Epithelial cell of esophagus (primary cell): Measurements from ENCODE around the gene NOL9.

Experiments
- DNase-seq: peaks from one replicate; pipeline ENCODE4 v3.0.0; 2010; ENCODE audit warnings: low read depth
- H3K4me3 ChIP-seq: 2 replicates; pipeline ENCODE4 v1.5.1; 2011; ENCODE audit warnings: mild to moderate bottlenecking, low read length, control low read depth
- CTCF ChIP-seq: IDR thresholded peaks from 2 replicates; pipeline ENCODE4 v1.5.1; 2011; ENCODE audit warnings: low read depth, mild to moderate bottlenecking, low read length, control low read depth, inconsistent platforms; ENCODE audit not compliant: insufficient read depth; ENCODE audit errors: missing control alignments

The NOL9 gene

GRCh38 chr1:6578624-6579373, 24.5 kb upstream of the NOL9 start:
- DNase-seq = no peak
- H3K4me3 ChIP-seq = no peak overlapping the region
- no peak for TF ChIP-seq CTCF

GRCh38 chr1:6577831-6578525, 23.7 kb upstream of the NOL9 start:
- DNase-seq = no peak

DNA sequence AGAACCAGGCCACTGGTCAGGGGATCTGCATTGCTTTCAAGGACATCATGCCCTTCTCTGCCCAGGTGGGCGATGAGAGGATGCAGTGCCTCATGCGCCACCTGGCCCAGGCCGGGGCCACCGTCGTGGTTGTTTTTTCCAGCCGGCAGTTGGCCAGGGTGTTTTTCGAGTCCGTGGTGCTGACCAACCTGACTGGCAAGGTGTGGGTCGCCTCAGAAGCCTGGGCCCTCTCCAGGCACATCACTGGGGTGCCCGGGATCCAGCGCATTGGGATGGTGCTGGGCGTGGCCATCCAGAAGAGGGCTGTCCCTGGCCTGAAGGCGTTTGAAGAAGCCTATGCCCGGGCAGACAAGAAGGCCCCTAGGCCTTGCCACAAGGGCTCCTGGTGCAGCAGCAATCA, 20.5 kb upstream of the NOL9 start:
- no peak overlapping the region for H3K4me3 ChIP-seq
- no peak for TF ChIP-seq CTCF
- no peak for DNase-seq

More at GRCh38 chr1:6577831-6578525, 23.7 kb upstream of the NOL9 start:
- H3K4me3 ChIP-seq = no peak overlapping the region
- TF ChIP-seq CTCF = no peak

GRCh38 chr1:6574025-6574620, 19.8 kb upstream of the NOL9 start:
- H3K4me3 ChIP-seq = no peak overlapping the region
- no peak for TF ChIP-seq CTCF
- DNase-seq = no peak

- no peak for DNase-seq
- H3K4me3 ChIP-seq = no peak overlapping the region
- TF ChIP-seq CTCF = no peak
These were observed 18.5 kb upstream of the NOL9 start for GRCh38 chr1:6572653-6573383.

- no peak overlapping the region for H3K4me3 ChIP-seq
- no peak for DNase-seq
- TF ChIP-seq CTCF = no peak
These were observed 16.7 kb upstream of the NOL9 start for GRCh38 chr1:6570987-6571386.
